Raji (cell line): Measurements from ENCODE around the gene RAB44.

Experiments
- POLR2A ChIP-seq: IDR thresholded peaks from 2 replicates; pipeline ENCODE4 v1.6.1; 2011; ENCODE audit warnings: low read depth, low read length, control low read depth; ENCODE audit not compliant: insufficient read depth

RAB44 gene

GRCh38 chr6:36692861-36693702 is 4.5 kb upstream of the RAB44 start:
- TF ChIP-seq POLR2A: no peak

- no peak for TF ChIP-seq POLR2A
Observed at GRCh38 chr6:36694616-36695015, 3.0 kb upstream of the RAB44 start.

GRCh38 chr6:36695414-36695813 is 2.2 kb upstream of the RAB44 start:
- TF ChIP-seq POLR2A: no peak

- no peak for TF ChIP-seq POLR2A
Observed at GRCh38 chr6:36698196-36698595, 570 bp downstream of the RAB44 start.

- no peak for TF ChIP-seq POLR2A
Observed at GRCh38 chr6:36698871-36699271, 1.2 kb downstream of the RAB44 start.

GRCh38 chr6:36699348-36699747 is 1.7 kb downstream of the RAB44 start:
- no peak for TF ChIP-seq POLR2A

- no peak for TF ChIP-seq POLR2A
Observed at GRCh38 chr6:36700071-36700812, 2.6 kb downstream of the RAB44 start.

- no peak for TF ChIP-seq POLR2A
Observed at GRCh38 chr6:36700831-36701230, 3.2 kb downstream of the RAB44 start.

- no peak for TF ChIP-seq POLR2A
Observed at GRCh38 chr6:36701401-36701991, 3.9 kb downstream of the RAB44 start.

- TF ChIP-seq POLR2A: no peak
Observed at GRCh38 chr6:36702656-36703055, 5.0 kb downstream of the RAB44 start.

- TF ChIP-seq POLR2A: no peak
Observed at GRCh38 chr6:36703081-36703606, 5.5 kb downstream of the RAB44 start.

GRCh38 chr6:36703982-36704381 is 6.4 kb downstream of the RAB44 start:
- TF ChIP-seq POLR2A: no peak

GRCh38 chr6:36706339-36706738 is 8.7 kb downstream of the RAB44 start:
- TF ChIP-seq POLR2A: no peak

GRCh38 chr6:36712816-36713215 is 15.2 kb downstream of the RAB44 start:
- no peak for TF ChIP-seq POLR2A

- TF ChIP-seq POLR2A: no peak
Observed at GRCh38 chr6:36713846-36714245, 16.2 kb downstream of the RAB44 start.

- no peak for TF ChIP-seq POLR2A
Observed at GRCh38 chr6:36714511-36714910, 16.9 kb downstream of the RAB44 start.

- TF ChIP-seq POLR2A: no peak
Observed at GRCh38 chr6:36715469-36715868, 17.8 kb downstream of the RAB44 start.
